Ishikawa (cell line): ENCODE measurements around the gene CTRB2.

Experiments used
- CEBPB ChIP-seq: IDR thresholded peaks from 2 replicates; pipeline ENCODE4 v1.6.1; 2012
- CREB1 ChIP-seq: IDR thresholded peaks from 2 replicates; pipeline ENCODE4 v1.6.1; 2012; ENCODE audit warnings: low read depth
- EGR1 ChIP-seq: IDR thresholded peaks from 2 replicates; pipeline ENCODE4 v1.6.1; 2012
- FOXM1 ChIP-seq: IDR thresholded peaks from 2 replicates; pipeline ENCODE4 v1.6.1; 2012; ENCODE audit warnings: low read depth, borderline replicate concordance
- RAD21 ChIP-seq: IDR thresholded peaks from 2 replicates; pipeline ENCODE4 v1.6.1; 2012; ENCODE audit warnings: low read depth
- REST ChIP-seq: IDR thresholded peaks from 2 replicates; pipeline ENCODE4 v1.6.1; 2012; ENCODE audit warnings: low read depth, mild to moderate bottlenecking
- TCF12 ChIP-seq: IDR thresholded peaks from 2 replicates; pipeline ENCODE4 v1.6.1; 2012; ENCODE audit warnings: low read depth
- TEAD4 ChIP-seq: IDR thresholded peaks from 2 replicates; pipeline ENCODE4 v1.6.1; 2012

GRCh38 chr16:75218256-75219076 is 11.5 kb upstream of the CTRB2 start, which contains the start of gene CTRB1:
- TF ChIP-seq FOXM1: no peak
- TF ChIP-seq RAD21: no peak
- no peak for TF ChIP-seq CEBPB
- TF ChIP-seq REST: no peak
- no peak for TF ChIP-seq TCF12
- no peak for TF ChIP-seq TEAD4
- TF ChIP-seq CREB1: no peak
- TF ChIP-seq EGR1: no peak
